Right kidney (tissue), 1 donor: ENCODE results near the gene GFOD2.

Experiments used
- DNase-seq: peaks from one replicate; pipeline ENCODE4 v3.0.0-alpha.2; 2016

GFOD2 gene

GRCh38 chr16:67672306-67672705 lies 46.8 kb downstream of the GFOD2 start:
- DNase-seq = no peak

DNA sequence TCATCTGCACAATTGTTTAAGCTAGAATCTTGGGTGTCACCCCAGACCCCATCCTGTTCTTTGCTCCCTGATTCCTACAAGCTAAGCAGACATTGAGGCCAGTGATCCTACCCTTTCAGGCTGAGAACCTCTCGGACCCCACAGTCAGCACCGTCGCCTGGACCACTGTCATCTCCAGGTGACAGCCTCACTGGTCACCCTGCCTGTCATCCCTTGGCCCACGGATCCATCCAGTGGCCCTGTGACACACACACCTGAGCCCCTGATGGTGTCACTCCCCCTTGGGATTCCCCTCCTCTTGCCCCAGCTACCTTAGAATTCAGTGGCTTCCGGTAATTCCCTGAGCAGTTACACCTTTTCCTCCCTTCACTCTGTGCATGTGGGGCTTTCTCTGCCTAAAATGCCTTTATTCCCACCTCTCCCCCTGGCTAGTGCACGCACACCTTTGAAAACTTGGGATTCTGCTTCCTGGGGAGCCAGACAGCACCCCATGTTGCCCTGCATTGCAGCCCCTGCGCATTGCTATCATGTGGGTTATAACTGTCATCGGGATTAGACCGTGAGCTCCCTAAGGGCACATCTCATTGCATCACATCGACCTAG lies 49.5 kb downstream of the GFOD2 start:
- DNase-seq = no peak

DNA sequence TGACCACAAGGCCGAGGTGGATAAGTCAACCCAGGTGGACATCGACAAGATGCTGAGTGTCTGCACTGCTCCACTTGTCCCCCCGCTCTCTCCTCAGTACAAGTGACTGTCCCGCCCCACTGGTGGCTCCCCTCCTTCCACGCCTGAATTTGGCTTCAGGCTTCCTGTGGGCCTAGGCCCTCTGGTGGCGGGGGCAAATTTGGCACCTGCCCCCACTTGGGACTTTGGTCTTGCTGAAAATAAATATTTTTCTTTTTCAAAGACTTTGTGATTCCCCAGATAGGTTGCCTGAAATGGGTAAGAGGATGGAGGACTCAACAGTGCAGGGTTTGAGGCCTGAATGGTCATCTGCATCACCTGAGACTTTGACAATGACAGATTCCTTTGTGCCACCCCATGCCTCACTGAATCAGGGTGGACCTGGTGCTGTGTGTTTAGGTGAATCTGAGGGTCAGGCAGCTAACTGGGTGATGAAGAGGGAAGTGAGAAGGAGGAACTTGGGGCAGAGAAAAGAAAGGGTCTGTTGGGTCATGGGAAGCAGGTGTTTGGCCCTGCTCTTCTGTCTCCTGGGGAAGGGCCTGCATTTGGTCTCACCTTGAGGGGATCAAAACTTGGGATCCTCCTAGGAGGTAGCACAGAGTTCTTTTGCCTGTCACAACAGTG lies 50.5 kb downstream of the GFOD2 start:
- no peak for DNase-seq

DNA sequence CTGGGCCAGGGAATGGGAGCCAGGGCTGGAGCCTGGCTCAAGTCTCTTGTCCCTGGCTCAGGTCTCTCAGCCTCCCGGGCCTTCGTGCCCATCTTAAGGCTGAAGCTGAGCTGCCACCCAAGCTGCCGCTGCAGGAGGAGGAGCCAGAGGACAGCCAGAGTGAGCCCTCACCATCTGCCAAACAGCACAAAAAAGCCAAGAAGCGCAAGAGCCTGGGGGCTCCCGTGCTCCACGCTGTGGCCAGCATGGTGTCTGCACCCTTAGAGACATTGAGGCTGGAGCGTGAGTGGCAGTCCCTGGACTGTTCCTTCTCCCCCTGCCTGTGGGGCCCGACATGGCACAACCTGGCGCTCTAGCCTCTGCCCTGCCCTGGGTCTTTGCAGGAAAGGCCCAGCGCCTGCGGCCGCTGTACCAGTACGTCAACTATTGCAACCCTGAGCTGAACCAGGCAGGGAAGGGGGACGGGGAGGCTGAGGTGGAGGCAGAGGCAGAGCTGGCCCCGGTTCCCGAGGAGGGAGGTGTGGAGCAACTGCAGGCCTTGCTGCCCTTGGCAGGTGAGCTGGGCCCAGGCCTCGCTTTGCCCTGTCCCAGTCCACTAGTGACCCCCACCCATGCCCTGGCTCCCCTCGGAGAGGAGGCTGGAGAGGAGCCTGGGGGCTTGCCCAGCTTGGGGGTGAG lies 51.2 kb downstream of the GFOD2 start:
- peak; percentile 76 for DNase-seq

DNA sequence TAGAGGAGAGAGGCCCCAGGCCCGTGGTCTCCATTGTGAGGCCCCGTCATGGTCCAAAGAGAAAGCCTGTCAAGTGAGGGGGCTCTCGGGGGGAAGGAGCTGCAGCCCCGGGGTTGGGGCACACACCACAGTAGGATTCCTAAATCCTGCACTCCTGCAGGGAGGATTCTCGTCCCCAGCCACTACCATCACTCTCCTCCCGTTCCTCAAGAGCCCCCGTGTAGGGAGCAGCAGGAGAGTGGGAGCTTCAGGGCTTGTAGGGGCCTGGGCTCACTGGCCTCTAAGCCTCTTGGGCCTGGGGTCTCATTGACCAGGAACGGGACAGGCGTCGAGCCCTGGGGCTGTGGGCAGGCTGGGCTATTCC lies 51.7 kb downstream of the GFOD2 start:
- DNase-seq = no peak

DNA sequence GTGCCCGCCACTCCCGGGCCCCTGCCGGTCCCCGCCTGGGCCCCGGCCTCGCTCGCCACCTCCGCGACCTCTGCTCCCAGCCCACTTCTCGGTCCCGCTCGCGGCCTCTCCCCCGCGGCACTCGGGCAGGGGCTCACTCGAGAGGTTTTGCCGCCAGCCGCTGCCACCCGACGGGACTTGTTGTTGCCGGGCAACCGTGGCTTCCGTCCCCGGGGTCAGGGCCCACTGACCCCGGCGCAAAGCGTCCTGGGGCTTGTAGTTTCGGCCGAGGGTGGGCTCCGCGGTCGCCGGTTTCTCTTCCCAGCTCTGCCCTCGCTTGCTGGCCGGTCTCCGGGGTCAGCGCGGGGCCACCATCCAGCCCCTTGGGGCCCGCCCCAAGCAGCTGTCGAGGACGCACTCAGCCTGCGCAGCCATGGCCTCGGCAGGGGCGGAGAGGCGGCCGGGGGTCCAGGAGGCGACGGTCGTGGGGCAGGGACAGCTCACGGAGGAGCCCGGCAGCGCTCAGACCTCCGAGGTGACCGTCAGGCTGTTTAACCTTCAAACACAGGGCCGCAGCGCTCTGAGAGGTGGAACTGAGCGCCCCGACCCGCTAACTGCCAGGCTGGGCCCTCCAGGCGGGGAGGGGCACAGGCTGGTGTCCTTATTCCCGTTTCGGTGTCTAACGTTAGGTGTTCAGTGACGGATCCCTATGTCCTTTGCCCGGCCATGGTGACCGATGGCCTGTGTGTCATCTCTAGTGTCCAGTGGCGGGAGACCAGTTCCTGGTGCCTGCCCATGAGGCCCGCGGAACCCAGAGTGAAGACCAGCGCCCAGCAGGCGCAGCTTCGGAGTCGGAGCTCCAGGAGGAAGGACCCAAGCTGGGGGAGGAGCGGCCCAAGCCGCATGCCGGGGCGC lies 52.3 kb downstream of the GFOD2 start, which contains the start of the genes C16orf86 and ENKD1:
C16orf86 (plus strand) TSS at position 256 of the 894 bp plus-strand sequence; CDS start at position 413, 157 bp downstream.
ENKD1 (minus strand) TSS at position 192 of the 894 bp plus-strand sequence. CDS start 308 bp downstream, outside the sequence.
- peak; percentile 85 for DNase-seq

- DNase-seq = peak; percentile 76
Measured at GRCh38 chr16:67666032-67666551, 53.0 kb downstream of the GFOD2 start.

DNA sequence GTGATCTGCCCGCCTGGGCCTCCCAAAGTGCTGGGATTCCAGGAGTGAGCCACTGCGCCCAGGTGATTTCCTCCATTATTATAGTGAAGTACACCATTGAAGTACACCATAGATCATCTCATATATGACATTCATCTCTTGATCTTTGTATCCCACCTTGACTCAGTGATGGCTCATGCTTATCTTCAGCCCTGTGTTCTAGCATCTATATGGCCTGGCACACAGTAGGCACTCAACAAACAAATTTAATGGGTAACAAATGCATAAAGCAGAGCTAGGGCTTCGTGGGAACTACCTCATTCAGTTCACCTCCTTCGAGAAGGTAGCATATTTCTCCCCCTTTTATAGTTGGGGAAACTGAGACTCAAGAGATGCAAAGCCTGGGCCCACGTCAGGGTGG lies 53.5 kb downstream of the GFOD2 start:
- DNase-seq = no peak

- DNase-seq = no peak
Measured at GRCh38 chr16:67664871-67665270, 54.2 kb downstream of the GFOD2 start.

DNA sequence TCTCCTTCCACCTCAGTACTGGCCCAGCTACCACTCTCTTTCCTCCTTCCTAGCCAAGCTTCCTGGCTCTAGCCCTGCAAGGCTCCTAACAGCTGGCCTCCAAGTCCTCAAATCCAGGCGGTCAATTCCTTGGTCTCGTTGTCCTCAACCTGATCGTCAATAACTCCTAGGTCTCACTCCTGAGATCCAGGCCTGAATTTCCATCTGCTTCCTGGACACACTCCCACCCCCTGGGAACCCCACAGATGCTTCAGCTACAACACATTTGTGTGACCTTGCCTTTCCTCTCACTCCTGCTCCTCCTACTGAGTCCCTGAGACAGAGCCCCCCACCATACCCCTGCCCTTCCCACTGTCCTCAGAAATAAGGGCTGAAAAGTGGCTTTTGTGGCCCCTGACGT lies 54.9 kb downstream of the GFOD2 start:
- DNase-seq = no peak

GRCh38 chr16:67663877-67664222 lies 55.3 kb downstream of the GFOD2 start:
- no peak for DNase-seq

DNA sequence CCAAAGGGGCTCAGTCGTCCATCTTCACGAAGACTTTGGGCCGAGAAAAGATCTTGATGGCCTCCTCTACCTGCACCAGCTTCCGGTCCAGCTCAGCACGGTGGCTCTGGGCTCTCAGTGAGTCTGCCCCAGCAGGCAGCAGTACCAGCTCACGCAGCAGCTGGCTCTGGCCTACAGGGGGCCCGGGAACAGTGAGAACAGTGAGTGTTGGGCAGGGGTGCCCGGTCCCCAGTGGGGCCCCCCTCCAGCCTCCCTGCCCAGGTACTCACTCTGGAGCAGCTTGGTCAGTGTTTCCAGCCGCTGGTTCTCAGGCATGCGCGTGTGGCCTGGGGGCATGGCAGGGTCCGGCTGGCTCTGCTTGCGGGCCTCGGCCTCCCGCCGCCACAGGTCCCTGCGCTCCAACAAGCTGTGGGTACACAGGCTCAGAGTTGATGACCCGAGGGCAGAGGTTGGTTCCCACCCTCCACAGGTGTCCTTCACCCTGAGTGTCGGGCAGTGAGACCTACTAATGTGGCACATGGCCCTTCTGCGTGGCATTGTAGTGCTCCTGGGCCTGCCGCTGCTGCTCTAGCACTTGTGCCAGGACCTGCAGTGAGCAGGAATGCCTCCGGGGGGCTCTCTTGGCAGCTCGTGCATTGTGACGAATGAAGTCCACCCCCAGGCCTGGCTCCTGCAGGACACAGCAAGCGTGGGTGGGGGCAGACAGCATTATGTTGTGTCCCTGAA lies 55.8 kb downstream of the GFOD2 start:
- DNase-seq = no peak

GRCh38 chr16:67662653-67663010 lies 56.5 kb downstream of the GFOD2 start:
- DNase-seq = no peak

DNA sequence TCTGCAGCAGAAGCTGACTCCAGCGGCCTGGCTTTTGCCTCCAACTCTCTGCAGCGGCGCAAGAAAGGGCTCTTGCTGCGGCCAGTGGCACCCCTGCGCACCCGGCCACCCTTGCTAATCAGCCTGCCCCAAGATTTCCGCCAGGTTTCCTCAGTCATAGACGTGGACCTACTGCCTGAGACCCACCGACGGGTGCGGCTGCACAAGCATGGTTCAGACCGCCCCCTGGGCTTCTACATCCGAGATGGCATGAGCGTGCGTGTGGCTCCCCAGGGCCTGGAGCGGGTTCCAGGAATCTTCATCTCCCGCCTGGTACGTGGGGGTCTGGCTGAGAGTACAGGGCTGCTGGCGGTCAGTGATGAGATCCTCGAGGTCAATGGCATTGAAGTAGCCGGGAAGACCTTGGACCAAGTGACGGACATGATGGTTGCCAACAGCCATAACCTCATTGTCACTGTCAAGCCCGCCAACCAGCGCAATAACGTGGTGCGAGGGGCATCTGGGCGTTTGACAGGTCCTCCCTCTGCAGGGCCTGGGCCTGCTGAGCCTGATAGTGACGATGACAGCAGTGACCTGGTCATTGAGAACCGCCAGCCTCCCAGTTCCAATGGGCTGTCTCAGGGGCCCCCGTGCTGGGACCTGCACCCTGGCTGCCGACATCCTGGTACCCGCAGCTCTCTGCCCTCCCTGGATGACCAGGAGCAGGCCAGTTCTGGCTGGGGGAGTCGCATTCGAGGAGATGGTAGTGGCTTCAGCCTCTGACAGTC lies 57.0 kb downstream of the GFOD2 start:
- DNase-seq = no peak

DNA sequence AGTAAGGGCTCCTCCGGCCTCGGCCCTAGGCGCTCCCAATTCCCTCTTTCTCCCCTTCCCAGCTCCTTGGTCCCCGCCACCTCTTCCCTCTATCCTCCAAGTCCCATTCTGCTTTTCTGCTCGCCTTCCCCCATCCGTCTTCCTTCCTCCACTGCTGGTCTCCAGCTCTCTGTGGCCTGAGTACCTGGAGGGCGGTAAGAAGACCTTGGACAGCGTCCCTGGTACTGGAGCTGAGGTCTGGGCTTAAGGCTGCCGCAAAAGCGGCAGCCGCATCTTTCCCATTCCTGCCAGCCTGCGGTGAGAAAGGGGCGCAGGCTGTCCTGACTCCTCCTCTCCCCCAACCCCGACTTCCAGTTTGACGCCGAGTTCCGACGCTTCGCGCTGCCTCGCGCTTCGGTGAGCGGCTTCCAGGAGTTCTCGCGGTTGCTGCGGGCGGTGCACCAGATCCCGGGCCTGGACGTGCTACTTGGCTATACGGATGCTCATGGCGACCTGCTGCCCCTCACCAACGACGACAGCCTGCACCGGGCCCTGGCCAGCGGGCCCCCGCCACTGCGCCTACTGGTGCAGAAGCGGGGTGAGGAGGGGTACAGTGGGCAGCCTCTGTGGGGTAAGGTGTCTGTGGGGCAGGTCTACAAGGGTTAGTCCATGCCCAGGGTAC lies 57.9 kb downstream of the GFOD2 start:
- peak; percentile 84 for DNase-seq

- DNase-seq = peak; percentile 94
Measured at GRCh38 chr16:67660564-67661028, 58.5 kb downstream of the GFOD2 start, which contains the start of gene PARD6A. TSS of gene PARD6A (plus strand) at chr16:67660960. CDS start at chr16:67661039, 79 bp downstream.

DNA sequence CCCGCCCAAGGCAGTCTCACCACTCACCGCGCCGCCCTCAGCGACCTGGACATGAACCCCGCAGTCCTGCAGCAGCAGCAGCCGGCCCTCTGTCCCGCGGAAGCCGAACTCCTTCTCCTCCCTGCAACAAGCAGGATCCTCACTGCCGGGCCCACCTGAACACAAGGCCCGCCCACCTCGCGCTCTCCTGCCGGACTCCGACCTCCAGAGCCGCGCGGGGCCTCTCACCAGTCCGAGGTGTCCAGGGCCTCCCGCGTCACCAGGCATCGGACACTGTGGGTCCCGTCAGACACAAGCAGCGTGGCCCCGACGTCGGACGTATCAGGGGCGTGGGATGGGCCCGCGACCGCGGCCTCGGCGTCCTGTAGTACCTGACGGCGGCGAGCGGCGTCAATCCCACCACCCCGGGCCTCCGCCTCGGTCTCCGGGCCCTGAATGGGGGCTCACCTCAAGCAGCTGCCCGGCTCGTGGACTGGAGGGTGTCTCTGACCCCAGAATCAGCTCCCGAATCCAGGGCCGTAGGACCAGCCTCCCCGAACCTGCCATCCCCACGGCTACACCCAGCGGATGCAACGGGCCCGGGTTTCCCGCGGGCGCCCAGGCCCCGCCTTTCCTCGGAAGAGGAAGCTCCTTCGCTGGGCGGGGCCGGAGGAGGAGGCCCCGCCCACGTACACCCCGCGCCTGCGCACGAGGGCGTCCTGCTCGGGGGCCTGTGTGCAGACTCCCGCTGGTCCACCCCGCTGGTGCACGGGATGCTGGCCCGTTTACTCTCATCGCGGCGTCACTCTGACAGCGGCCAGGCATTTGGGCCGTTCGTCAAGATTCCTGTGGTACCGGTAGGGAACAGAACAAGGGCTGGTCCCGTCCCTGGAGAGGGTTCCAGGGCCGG lies 59.2 kb downstream of the GFOD2 start, which contains the start of gene ACD:
ACD (minus strand) TSS at position 586 of the 889 bp plus-strand sequence; CDS start at position 546, 40 bp downstream.
- DNase-seq = peak; percentile 94

- no peak for DNase-seq
Measured at GRCh38 chr16:67658849-67659674, 60.1 kb downstream of the GFOD2 start.
